ENCODE data around the gene TRANK1.

Gene TRANK1

GRCh38 chr3:36832406-36832805 is 112.4 kb downstream of the TRANK1 start:
- Histone ChIP-seq H3K27ac (replicated peaks) (no peak overlapping the region), H3K4me3 (replicated peaks; ENCODE audit: insufficient read depth, low read length) (no peak overlapping the region), H3K27me3 (ENCODE audit: insufficient read depth, poor library complexity, severe bottlenecking) (no peaks in the 10 kb centered on the region)
- no peak for DNase-seq (ENCODE audit: low read depth in 1 of 2, low spot score in 1 of 2)
- TF ChIP-seq, protein P1, sequence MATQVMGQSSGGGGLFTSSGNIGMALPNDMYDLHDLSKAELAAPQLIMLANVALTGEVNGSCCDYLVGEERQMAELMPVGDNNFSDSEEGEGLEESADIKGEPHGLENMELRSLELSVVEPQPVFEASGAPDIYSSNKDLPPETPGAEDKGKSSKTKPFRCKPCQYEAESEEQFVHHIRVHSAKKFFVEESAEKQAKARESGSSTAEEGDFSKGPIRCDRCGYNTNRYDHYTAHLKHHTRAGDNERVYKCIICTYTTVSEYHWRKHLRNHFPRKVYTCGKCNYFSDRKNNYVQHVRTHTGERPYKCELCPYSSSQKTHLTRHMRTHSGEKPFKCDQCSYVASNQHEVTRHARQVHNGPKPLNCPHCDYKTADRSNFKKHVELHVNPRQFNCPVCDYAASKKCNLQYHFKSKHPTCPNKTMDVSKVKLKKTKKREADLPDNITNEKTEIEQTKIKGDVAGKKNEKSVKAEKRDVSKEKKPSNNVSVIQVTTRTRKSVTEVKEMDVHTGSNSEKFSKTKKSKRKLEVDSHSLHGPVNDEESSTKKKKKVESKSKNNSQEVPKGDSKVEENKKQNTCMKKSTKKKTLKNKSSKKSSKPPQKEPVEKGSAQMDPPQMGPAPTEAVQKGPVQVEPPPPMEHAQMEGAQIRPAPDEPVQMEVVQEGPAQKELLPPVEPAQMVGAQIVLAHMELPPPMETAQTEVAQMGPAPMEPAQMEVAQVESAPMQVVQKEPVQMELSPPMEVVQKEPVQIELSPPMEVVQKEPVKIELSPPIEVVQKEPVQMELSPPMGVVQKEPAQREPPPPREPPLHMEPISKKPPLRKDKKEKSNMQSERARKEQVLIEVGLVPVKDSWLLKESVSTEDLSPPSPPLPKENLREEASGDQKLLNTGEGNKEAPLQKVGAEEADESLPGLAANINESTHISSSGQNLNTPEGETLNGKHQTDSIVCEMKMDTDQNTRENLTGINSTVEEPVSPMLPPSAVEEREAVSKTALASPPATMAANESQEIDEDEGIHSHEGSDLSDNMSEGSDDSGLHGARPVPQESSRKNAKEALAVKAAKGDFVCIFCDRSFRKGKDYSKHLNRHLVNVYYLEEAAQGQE (IDR thresholded peaks at IDR 0.05; ENCODE audit: insufficient replicate concordance, low read depth) = no peak
- TF ChIP-seq GABPA (IDR thresholded peaks at IDR 0.05; ENCODE audit: low read depth) = no peak
- TF ChIP-seq, protein P2, sequence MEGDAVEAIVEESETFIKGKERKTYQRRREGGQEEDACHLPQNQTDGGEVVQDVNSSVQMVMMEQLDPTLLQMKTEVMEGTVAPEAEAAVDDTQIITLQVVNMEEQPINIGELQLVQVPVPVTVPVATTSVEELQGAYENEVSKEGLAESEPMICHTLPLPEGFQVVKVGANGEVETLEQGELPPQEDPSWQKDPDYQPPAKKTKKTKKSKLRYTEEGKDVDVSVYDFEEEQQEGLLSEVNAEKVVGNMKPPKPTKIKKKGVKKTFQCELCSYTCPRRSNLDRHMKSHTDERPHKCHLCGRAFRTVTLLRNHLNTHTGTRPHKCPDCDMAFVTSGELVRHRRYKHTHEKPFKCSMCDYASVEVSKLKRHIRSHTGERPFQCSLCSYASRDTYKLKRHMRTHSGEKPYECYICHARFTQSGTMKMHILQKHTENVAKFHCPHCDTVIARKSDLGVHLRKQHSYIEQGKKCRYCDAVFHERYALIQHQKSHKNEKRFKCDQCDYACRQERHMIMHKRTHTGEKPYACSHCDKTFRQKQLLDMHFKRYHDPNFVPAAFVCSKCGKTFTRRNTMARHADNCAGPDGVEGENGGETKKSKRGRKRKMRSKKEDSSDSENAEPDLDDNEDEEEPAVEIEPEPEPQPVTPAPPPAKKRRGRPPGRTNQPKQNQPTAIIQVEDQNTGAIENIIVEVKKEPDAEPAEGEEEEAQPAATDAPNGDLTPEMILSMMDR (IDR thresholded peaks at IDR 0.05; ENCODE audit: insufficient read depth, low read length) = no peak
- no peak for TF ChIP-seq SPI1 (IDR thresholded peaks at IDR 0.05; ENCODE audit: borderline replicate concordance, low read depth)
- no peak for TF ChIP-seq POLR2AphosphoS5 (IDR thresholded peaks at IDR 0.05; ENCODE audit: low read depth)

DNA sequence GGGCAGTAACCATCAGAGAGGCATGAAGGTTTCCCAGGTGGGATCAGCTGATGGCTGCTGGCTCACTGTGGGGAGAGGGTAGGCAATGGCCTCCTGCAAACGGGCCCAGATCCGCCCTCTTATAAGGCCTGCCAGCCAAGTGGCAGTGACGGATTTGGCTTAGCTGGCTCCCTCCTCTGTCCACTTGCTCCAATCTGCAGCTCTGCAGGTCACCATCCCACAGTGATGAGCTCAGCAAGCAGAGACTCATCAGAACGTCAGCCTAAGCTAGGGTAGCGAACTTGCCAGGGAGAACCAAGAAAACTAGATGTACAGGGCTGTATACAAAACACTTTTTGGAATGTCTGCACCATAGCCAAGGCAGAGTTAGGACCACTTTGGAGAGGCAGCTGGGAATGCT is 117.7 kb downstream of the TRANK1 start:
- H3K27me3 ChIP-seq (ENCODE audit: insufficient read depth, poor library complexity, severe bottlenecking) = no peaks in the 10 kb centered on the region
- no peak for DNase-seq (ENCODE audit: low read depth in 1 of 2, low spot score in 1 of 2)
- TF ChIP-seq, protein P2 (IDR thresholded peaks at IDR 0.05; ENCODE audit: insufficient read depth, low read length) = no peak
- TF ChIP-seq SPI1 (IDR thresholded peaks at IDR 0.05; ENCODE audit: borderline replicate concordance, low read depth) (no peak), GABPA (IDR thresholded peaks at IDR 0.05; ENCODE audit: low read depth) (no peak), POLR2AphosphoS5 (IDR thresholded peaks at IDR 0.05; ENCODE audit: low read depth) (no peak)
- TF ChIP-seq, protein P1 (IDR thresholded peaks at IDR 0.05; ENCODE audit: insufficient replicate concordance, low read depth) = no peak
- H3K4me3 ChIP-seq (replicated peaks; ENCODE audit: insufficient read depth, low read length) = no peak overlapping the region
- no peak overlapping the region for H3K27ac ChIP-seq (replicated peaks)

- TF ChIP-seq POLR2AphosphoS5 (IDR thresholded peaks at IDR 0.05; ENCODE audit: low read depth) (no peak), GABPA (IDR thresholded peaks at IDR 0.05; ENCODE audit: low read depth) (no peak), SPI1 (IDR thresholded peaks at IDR 0.05; ENCODE audit: borderline replicate concordance, low read depth) (no peak)
- TF ChIP-seq, protein P2 (IDR thresholded peaks at IDR 0.05; ENCODE audit: insufficient read depth, low read length) = no peak
- TF ChIP-seq, protein P1 (IDR thresholded peaks at IDR 0.05; ENCODE audit: insufficient replicate concordance, low read depth) = no peak
- H3K27me3 ChIP-seq (ENCODE audit: insufficient read depth, poor library complexity, severe bottlenecking) = no peaks in the 10 kb centered on the region
- DNase-seq (ENCODE audit: low read depth in 1 of 2, low spot score in 1 of 2) = no peak
- no peak overlapping the region for H3K4me3 ChIP-seq (replicated peaks; ENCODE audit: insufficient read depth, low read length)
- no peak overlapping the region for H3K27ac ChIP-seq (replicated peaks)
Measured at GRCh38 chr3:36826240-36826639, 118.6 kb downstream of the TRANK1 start.
